ENCODE results near the gene MANSC1. TPM values are rescaled to one million over a fixed set of nuclear protein-coding genes. Genes with fewer than 3 reads are reported as not detected.

MANSC1 gene
- total RNA-seq, 6 experiments from 2014 or later = 8.1 to 13.8 (median 8.8) TPM

DNA sequence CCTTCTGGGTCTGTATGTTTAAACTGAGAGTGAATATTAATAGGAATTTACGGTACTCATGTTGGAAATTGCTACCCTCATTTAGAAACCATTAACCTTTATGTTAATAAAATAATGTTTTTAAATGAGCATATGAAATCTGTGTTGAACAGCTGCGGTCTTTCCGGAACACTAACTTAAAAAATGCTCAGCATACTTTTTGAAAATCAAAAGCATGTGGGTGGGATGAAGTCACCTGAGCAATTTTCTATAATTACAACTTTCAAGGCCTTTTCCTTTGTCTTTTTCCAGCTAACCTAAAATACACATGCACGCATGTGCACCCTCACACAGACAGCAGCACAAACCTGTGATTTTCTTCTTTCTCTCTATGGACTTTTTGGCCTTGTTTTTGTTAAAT, 46.7 kb upstream of the MANSC1 start:
- no peak for ATAC-seq
- intact Hi-C loops (cut with DNase I) = no loop called here
- H3K27ac ChIP-seq = peak overlapping the region in 1 of 3 donors; percentile 76

DNA sequence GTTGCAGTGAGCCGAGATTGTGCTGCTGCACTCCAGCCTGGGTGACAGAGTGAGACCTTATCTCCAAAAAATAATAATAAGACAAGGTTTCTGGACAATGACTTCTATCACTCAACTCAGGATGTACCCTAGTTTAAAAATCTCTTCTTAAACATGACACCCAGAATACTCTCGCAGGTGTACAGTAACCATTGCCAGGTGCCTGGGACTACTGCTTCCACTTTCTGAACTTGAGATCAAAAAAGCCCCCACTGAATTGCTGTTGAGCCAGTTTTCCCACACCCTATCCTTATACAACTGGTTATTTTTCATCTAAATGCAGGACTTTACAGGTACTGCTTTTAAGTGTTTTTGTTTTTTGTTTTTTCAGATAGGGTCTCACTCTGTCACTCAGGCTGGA, 43.1 kb upstream of the MANSC1 start:
- H3K4me3 ChIP-seq = no peak overlapping the region
- ATAC-seq = no peak
- WGBS (ENCODE audit: insufficient coverage, low coverage, low lambda C conversion rate, missing lambda C conversion rate) = 85% methylated on average over 2 of the region's 2 CpGs
- intact Hi-C loops (cut with DNase I) = no loop called here
- H3K9me3 ChIP-seq = no peaks in the 10 kb centered on the region
- H3K36me3 ChIP-seq = no peaks in the 10 kb centered on the region
- no peaks in the 10 kb centered on the region for H3K27me3 ChIP-seq
- DNase-seq = no peak
- H3K27ac ChIP-seq = no peak overlapping the region
- H3K4me1 ChIP-seq = peaks cover 0 to 14% (median 1%) of the 10 kb centered on the region in 4 donors
- TF ChIP-seq POLR2A (IDR thresholded peaks at IDR 0.05) = no peak
- TF ChIP-seq, protein P1, sequence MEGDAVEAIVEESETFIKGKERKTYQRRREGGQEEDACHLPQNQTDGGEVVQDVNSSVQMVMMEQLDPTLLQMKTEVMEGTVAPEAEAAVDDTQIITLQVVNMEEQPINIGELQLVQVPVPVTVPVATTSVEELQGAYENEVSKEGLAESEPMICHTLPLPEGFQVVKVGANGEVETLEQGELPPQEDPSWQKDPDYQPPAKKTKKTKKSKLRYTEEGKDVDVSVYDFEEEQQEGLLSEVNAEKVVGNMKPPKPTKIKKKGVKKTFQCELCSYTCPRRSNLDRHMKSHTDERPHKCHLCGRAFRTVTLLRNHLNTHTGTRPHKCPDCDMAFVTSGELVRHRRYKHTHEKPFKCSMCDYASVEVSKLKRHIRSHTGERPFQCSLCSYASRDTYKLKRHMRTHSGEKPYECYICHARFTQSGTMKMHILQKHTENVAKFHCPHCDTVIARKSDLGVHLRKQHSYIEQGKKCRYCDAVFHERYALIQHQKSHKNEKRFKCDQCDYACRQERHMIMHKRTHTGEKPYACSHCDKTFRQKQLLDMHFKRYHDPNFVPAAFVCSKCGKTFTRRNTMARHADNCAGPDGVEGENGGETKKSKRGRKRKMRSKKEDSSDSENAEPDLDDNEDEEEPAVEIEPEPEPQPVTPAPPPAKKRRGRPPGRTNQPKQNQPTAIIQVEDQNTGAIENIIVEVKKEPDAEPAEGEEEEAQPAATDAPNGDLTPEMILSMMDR (IDR thresholded peaks at IDR 0.05) = no peak

More for the DNA sequence above, 46.7 kb upstream of the MANSC1 start:
- no peaks in the 10 kb centered on the region for H3K36me3 ChIP-seq
- no peaks in the 10 kb centered on the region for H3K27me3 ChIP-seq
- H3K4me3 ChIP-seq = no peak overlapping the region
- WGBS (ENCODE audit: insufficient coverage, low coverage, low lambda C conversion rate, missing lambda C conversion rate) = 90% methylated on average over 4 of the region's 4 CpGs
- no peaks in the 10 kb centered on the region for H3K9me3 ChIP-seq
- peaks cover 0 to 39% (median 9%) of the 10 kb centered on the region in 4 donors for H3K4me1 ChIP-seq
- TF ChIP-seq, protein P1 (IDR thresholded peaks at IDR 0.05) = no peak
- no peak for TF ChIP-seq POLR2A (IDR thresholded peaks at IDR 0.05)
- no peak for DNase-seq

DNA sequence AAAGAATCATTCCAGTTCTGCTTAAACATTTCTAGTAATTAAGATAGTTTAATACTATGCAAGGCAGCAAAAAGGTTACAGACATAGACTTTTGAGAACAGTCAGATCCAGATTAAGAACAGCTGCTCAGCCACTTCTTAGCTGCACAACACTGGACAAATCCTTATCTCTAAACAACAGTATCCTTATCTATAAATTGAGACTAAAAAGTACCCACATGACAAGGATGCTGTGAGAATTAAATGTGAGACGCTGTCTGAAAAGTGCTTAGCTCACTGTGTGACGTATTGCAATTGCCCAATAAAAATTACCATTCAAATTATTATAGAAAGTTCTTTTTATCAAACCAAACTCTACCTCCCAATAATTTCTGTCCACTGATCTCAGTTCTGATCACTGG, 42.4 kb upstream of the MANSC1 start:
- intact Hi-C loops (cut with DNase I) = no loop called here
- ATAC-seq = no peak
- no peak for DNase-seq
- H3K36me3 ChIP-seq = no peaks in the 10 kb centered on the region
- TF ChIP-seq POLR2A (IDR thresholded peaks at IDR 0.05) = no peak
- TF ChIP-seq, protein P1 (IDR thresholded peaks at IDR 0.05) = no peak
- no peaks in the 10 kb centered on the region for H3K9me3 ChIP-seq
- no peak overlapping the region for H3K27ac ChIP-seq
- no peak overlapping the region for H3K4me3 ChIP-seq
- no peaks in the 10 kb centered on the region for H3K27me3 ChIP-seq
- H3K4me1 ChIP-seq = peaks cover 0 to 6% (median 0%) of the 10 kb centered on the region in 4 donors
- WGBS (ENCODE audit: insufficient coverage, low coverage, low lambda C conversion rate, missing lambda C conversion rate) = 62% methylated on average over 2 of the region's 2 CpGs

DNA sequence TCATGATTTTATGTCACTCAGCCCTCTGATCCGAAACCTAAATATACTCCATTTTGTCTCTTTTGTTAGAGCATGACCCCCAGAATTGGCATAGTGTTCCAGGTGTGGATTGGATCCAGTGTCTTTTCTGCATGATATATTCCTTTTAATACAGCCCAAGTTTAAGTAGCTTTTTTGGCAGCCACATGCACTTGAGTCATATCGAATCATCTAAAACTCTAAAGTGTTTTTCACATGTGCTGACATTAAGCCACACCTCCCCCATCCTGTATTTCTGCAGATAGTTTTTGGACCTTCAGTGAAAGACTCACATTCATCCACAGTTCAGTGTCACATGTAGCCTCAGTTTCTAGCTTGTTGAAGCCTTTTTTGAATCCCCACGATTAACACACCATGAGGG, 37.5 kb upstream of the MANSC1 start:
- no peak overlapping the region for H3K4me3 ChIP-seq
- WGBS (ENCODE audit: insufficient coverage, low coverage, low lambda C conversion rate, missing lambda C conversion rate) = 100% methylated on average over 1 of the region's 3 CpGs
- intact Hi-C loops (cut with DNase I) = no loop called here
- no peaks in the 10 kb centered on the region for H3K36me3 ChIP-seq
- peaks cover 0 to 30% (median 5%) of the 10 kb centered on the region in 4 donors for H3K4me1 ChIP-seq
- DNase-seq = no peak
- no peaks in the 10 kb centered on the region for H3K9me3 ChIP-seq
- peak in 1 of 4 donors; percentile 17 for ATAC-seq
- H3K27ac ChIP-seq = no peak overlapping the region
- no peaks in the 10 kb centered on the region for H3K27me3 ChIP-seq
- no peak for TF ChIP-seq POLR2A (IDR thresholded peaks at IDR 0.05)
- TF ChIP-seq, protein P1 (IDR thresholded peaks at IDR 0.05) = no peak
